Right hindlimb (tissue), 1 donor: ENCODE measurements around the gene TECPR2.
A peak's percentile ranks its signal among the peaks of the same experiment; 100 is the strongest.
"Not testable (repeated sequence)": the region's sequence is repeated elsewhere in the genome, so short reads cannot be mapped to it uniquely, and the experiment has no call there.

Source experiments
- DNase-seq: peaks from one replicate; pipeline ENCODE4 v3.0.0-alpha.2; 2018

The TECPR2 gene

DNA sequence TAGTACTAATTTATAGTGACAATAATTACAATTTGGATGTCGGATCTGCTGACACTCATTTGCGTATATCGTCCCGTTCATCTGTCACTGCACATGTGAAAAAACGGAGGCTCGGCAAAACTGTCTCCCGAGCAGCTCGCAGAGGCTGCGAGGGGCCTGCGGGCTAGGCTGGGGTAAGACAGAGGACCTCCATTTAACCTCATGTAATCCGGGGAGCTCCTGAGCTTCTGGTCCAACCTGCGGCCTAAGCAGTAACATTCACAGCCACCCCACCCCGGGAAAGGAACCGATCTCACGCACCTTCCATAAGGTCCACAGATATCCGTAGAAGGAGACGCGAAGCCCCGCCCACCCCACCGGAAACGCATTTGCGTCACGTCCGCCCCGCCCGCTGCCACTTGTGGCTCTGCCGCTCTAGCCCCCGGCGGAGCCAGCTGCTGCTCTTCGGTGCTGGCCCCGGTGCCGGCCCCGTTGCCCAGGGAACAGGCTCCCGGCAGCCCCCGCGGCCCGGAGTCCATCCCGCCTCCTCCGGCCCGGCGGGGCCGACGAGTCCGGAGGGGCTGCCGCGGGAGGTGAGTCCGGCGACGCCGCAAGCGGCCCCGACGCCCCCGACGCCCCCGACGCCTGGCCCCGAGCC lies at the start of gene TECPR2, which contains the start of gene CINP:
TSS of gene TECPR2 (plus strand) at position 397 of the 637 bp plus-strand sequence. CDS start 13,781 bp downstream, outside the sequence.
TSS of gene CINP (minus strand) at position 346 of the 637 bp plus-strand sequence. CDS start at position 307, 39 bp downstream.
- peak; percentile 98 for DNase-seq

GRCh38 chr14:102314242-102315011 lies 48.3 kb upstream of the TECPR2 start:
- DNase-seq, result peak; percentile 88

DNA sequence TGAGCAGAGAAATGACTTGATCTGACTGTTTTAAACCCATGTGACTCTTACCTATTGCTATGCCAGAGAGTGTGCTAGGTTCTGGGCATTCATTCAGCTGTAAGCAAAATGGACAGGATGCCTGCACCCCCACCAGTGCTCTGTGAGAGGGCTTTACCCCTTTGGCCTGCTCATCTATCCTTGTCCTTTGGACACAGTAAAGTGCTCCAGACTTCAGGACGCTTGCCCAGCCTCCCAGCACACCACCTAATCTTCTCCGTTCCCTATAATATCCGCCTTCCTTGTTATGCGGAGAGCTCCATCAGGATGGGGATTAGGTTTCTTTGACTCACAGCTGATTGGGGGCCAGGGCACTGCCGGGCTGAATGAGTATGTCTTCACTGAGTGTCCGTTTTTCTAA lies 47.6 kb upstream of the TECPR2 start:
- no peak for DNase-seq

- peak; percentile 82 for DNase-seq
Measured at GRCh38 chr14:102316338-102316742, 46.4 kb upstream of the TECPR2 start.

DNA sequence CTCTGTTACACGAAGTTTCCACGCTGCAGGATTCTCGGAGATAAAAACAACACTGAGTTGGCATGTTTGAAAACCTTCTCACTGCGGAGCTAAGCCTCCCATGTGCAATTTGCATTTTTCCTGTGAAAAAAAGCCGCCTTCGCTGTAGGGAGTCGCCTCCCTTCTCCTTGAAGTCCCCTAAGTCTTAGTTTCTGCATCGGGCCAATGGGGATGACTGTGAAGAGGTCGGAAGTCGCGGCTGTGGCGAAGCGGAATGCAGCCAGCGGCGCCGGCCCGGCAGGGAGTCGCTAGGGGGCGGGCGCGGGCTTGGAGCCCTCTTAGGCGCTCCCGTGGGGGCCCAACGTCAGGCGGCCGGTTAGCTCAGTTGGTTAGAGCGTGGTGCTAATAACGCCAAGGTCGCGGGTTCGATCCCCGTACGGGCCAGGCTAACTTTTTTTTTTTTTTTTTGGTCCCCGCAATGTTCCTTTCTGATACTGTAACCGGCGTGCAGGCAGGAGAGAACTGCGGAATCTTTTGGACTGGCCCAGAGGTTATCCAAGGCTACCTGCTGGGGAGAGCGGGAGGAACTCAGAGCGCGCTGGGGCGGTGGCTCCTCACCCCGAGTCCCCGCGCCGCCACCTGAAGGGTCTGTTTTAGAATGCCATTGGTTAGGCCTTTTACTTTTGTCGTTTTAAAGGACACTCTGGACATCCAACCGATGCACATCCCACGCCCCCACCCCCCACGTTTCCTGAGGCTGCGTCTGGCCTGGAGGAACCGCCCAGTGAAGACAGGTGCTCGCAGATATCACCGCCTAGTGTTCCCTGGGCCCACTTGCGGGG lies 45.8 kb upstream of the TECPR2 start:
- DNase-seq, result peak; percentile 95

GRCh38 chr14:102317564-102318248 lies 45.0 kb upstream of the TECPR2 start:
- DNase-seq, result no peak

DNA sequence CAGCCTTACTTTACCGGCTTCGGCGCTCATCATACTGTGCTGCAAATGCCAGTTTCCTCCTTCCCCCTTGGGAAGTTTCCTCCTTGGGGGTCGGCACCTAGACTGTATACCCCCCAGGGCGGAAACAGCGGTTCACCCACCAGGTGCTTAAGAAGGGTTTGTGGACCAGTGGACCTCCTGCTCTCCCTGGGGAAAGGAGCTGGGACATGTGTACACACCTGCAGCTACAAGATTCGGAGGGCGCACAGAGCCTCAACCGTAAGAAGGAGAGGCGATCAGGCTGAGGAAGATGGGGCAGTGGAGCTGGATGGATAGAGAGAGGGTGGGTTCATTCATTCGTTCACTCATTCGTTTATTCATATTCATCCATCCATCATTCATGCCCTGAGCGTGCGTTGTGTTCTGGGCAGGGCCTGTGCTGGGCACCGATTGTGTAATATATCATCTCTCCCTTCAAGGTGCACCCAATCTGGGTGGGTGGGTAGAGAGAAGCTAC lies 43.9 kb upstream of the TECPR2 start:
- no peak for DNase-seq

DNA sequence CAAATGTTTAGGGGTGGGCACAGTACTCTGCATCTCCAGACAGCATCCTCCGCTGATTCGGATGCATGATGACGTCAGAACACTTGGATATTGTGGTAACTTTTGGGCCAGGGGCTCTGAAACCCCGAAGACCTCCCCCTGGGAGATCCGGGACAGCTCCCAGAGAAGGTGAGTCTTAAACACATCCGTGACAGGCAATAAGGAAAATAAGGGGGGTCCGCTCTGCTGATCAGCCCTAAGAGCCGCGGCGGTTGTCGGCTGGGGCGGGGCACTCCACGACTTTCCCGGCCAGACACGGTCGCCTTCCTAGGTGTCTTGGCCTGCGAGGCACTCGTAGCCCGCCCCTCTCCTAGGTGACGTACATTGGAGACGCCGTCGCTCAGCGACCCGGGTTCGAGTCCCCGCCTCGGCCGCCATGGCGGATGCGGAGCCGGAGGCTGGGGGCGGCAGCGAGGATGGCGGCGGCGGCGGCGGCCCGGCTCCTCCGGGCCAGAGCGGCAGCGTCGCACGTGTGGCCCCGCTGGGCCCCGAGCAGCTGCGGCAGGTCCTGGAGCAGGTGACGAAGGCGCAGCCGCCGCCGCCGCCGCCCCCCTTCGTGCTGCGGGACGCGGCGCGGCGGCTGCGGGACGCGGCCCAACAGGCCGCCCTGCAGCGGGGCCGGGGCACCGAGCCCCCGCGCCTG lies 43.2 kb upstream of the TECPR2 start, which contains the start of gene ZNF839:
TSS of gene ZNF839 (plus strand) at position 396 of the 682 bp plus-strand sequence. CDS start at position 416, 20 bp downstream.
- DNase-seq, result peak; percentile 94

GRCh38 chr14:102320033-102320660 lies 42.6 kb upstream of the TECPR2 start:
- DNase-seq, result peak; percentile 66

- DNase-seq, result no peak
Measured at GRCh38 chr14:102320671-102321455, 41.9 kb upstream of the TECPR2 start.

- DNase-seq, result no peak
Measured at GRCh38 chr14:102321456-102322422, 41.0 kb upstream of the TECPR2 start.

DNA sequence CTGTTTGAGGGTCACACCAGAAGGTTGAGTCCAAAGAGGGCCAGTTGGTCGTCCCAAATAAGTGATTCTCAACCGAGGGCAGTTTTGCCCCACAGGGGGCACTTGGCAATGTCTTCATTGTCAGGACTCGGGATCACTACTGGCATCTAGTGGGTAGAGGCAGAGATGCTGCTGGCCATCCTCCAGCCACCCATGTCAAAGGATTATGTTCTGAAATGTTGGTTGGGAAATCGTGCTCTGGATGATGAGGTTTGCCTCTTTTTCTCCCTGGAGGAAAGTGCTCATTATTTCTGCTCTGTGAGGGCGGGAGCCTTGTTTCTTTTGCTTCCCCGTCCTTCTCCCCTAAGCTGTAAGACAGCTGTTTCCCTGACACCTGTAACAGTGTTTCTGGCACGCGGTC lies 39.6 kb upstream of the TECPR2 start:
- peak; percentile 54 for DNase-seq

DNA sequence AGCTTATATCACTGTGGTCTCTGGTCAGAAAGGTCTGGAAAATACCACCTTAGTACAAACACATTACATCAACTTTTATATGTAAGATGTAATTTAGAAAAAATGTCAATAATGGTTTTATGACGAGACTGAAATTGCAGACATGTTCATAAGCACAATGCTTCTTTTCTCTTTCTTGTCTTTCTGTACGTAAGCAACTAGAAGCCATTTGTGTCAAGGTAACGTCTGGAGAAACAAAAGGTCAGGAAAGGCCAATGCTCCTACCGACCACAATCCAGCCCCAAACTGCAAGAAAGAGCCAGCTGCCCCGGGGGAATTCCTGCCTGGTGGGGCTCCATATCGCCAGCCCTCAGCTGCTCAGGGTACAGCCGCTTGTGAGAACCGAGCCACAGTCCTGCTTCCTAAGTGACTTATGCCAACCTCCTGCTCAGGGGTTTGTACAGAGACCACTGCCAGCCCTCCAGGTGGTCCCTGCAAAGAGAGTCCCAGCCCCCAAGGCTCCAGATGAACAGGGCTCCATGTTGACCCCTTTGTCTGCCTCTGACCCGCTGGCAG lies 36.9 kb upstream of the TECPR2 start:
- DNase-seq, result no peak

DNA sequence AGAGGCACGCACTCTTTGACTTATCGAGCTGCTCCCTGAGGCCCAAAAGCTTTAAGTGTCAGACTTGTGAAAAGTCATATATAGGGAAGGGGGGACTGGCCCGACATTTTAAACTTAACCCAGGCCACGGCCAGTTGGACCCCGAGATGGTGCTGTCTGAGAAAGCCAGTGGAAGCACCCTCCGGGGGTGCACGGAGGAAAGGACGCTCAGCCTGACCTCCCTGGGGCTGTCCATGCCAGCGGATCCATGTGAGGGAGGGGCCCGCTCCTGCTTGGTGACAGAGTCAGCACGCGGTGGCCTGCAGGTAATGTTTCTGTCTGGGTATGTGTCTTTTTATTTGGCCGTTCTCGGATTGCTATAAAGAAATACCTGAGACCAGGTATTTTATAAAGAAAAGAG lies 36.2 kb upstream of the TECPR2 start:
- DNase-seq, result no peak

GRCh38 chr14:102329381-102329780 lies 33.4 kb upstream of the TECPR2 start:
- DNase-seq, result not testable (repeated sequence)

DNA sequence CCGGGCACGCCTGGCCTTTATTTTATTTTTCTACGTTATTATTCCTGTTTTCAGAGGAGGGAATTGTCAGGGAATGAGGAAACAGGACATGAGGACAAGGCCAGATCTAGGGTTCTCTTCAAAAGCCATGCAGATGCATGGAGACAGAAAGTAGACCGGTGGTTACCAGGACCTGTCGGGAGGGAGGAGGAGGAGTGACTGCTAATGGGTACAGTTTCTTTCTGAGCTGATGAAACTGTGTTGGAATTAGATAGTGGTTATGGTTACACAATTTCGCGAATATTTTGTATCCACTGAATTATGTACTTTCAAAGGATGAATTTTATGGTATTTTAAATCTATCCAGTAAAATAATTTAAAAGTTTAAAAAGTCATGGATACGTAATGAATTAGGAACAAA lies 31.9 kb upstream of the TECPR2 start:
- no peak for DNase-seq

DNA sequence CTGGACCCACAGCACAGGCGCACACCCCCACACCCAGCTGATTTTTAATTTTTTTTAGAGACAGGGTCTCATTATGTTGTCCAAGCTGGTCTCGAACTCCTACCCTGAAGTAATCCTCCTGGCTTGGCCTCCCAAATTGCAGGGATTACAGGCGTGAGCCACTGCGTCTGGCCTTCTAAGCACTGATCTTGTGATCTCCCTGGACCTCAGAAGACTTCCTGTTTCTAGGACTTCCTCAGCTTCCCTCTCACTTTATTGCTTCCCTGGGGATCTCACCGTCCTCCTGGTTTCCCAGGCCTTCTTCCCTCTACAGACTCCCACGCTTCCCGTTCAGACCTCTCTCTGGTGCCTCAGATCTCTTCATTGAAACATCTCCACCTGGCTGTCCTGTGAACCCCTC lies 29.4 kb upstream of the TECPR2 start:
- DNase-seq, result no peak

DNA sequence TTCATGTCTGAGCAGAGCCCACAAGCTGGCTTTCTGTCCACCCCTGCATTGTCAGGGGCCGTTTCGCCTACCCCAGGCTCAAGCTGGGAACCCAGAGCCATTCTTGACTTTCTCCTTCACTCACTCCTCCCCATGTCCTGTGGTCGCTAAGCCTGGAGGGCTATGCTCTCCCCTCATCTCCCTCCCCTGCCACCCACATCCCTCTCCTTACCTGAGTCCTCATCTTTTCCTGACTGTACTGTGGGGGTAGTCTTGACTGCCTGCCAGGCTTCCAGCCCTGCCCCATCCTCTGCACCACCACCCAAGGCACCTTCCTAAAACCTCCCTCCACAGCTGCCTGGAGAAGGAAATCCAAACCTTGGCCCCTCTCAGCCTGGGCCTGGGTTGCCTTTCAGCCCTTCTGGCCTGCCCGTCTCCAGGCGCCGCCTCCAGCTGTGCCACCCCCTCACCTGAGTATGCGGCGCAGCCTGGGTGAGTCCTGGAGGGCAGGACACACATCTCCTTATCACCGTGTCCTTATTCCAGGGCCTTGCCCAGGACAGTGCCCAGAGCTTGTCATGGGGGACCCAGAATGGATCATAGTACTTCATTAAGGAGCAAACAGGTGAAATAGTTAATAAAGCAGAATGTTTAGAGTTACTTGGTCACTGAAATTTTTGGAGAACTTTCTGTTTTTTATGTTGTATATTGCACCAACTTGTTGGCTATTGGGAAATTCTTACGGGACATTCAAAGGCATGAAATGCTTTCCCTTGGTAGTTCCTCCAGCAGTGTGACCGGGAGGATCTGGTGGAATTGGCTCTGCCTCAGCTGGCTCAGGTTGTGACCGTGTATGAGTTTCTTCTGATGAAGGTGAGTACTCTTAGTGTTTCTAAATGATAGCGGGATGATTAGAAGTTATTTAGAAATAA lies 28.7 kb upstream of the TECPR2 start:
- DNase-seq, result no peak
